Measurements from ENCODE around the gene INMT.

DNA sequence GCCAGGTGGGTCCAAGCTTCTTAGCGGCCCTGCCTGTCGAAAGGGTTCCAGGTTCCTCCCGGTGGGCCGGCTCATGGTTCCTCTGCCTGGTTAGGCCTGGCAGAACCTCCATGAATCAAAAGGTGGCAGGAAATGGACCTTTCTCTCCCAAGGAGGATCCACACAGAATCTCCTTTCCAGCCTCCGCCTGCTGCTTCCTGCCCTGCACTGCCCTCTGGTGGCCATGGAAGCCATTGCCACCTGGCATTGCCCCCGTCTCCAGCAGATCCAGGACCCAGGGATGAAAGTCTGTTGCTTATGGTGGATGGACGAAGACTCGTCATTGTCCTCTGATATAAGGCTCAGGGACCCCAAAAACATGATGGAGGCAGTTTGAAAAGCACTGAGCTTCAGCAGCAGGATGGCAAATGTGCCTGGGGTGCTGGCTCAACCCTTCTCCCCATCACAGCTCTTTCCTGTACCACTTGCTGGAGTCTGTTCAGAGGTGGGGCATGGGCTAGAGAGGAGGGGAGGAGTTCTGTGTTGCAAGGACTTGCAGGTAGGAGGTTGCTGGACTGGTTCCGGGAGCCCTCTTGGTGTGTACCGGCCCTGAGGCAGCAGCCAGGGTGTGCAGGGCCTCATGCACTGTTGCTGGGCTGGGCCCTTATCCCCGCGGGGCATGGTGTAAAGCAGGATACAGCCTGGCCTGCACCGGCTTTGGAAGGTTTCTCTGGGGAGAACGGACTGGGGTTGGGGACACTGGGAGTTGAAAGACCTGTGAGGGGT lies 11.3 kb upstream of the INMT start:
- peak; percentile 99 for TF ChIP-seq RAD21 (IDR thresholded peaks at IDR 0.05; ENCODE audit: low read length)
- TF ChIP-seq SIN3A (IDR thresholded peaks at IDR 0.05; ENCODE audit: borderline replicate concordance, low read depth, low read length): no peak
- TF ChIP-seq, protein P1, sequence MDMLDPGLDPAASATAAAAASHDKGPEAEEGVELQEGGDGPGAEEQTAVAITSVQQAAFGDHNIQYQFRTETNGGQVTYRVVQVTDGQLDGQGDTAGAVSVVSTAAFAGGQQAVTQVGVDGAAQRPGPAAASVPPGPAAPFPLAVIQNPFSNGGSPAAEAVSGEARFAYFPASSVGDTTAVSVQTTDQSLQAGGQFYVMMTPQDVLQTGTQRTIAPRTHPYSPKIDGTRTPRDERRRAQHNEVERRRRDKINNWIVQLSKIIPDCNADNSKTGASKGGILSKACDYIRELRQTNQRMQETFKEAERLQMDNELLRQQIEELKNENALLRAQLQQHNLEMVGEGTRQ (IDR thresholded peaks at IDR 0.05; ENCODE audit: borderline replicate concordance, low read depth, low read length): no peak
- no peak for TF ChIP-seq POLR2AphosphoS5 (IDR thresholded peaks at IDR 0.05; ENCODE audit: low read depth, low read length)
- TF ChIP-seq MEF2A (IDR thresholded peaks at IDR 0.05; ENCODE audit: borderline replicate concordance, low read depth): no peak

Data from SK-N-SH (cell line).